Colon (tissue), 2 donors: ENCODE data around the gene RBM10.

Experiments used
- FAIRE-seq: peaks from 2 replicates; lab custom pipeline; 2012; peaks lifted over from hg19 to GRCh38; lab: Jason Lieb, UNC
- donor health status: control.
- donor health status: control.

Gene RBM10

GRCh38 chrX:47235691-47236103 lies 90.7 kb downstream of the RBM10 start:
- no peak for FAIRE-seq
